GM21367 (cell line): ENCODE data around the gene NDUFC1.
"Not testable (repeated sequence)": the region's sequence is repeated elsewhere in the genome, so short reads cannot be mapped to it uniquely, and the experiment has no call there.

Source experiments
- ATAC-seq: cut with Tn5 transposase; IDR thresholded peaks from one replicate; pipeline ENCODE4 v1.9.1; 2021; ENCODE audit not compliant: unreplicated experiment

Gene NDUFC1

GRCh38 chr4:139301821-139302611 is at the start of gene NDUFC1:
Gene NDUFC1, minus strand, starts transcription at chr4:139302477. Its CDS starts 6,679 bp downstream, at chr4:139295798.
- peak; percentile 36 for ATAC-seq

GRCh38 chr4:139337612-139338011 is 35.3 kb upstream of the NDUFC1 start:
- no peak for ATAC-seq

- ATAC-seq = no peak
Observed at GRCh38 chr4:139333046-139333445, 30.8 kb upstream of the NDUFC1 start.

GRCh38 chr4:139331185-139331584 is 28.9 kb upstream of the NDUFC1 start:
- no peak for ATAC-seq

DNA sequence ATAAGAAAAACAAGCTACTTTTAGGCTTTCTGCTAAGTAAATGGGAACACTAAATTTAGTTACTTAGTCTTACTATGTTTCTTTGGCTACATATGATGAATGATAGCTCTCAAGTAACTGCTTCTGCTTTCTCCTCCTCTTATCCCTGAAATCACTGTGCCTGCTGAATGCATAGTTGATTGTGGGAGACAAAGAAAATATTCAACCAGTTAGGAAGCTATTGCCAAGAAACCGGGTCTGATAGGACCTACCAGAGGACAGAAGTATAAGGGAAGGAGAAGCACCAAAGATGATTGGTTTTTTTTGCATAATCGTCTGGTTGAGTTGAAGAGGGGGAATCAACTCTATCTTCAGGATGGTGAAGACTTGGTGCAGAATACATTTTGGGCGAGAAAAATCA is 28.0 kb upstream of the NDUFC1 start:
- ATAC-seq = no peak

- no peak for ATAC-seq
Observed at GRCh38 chr4:139329665-139330200, 27.5 kb upstream of the NDUFC1 start.

DNA sequence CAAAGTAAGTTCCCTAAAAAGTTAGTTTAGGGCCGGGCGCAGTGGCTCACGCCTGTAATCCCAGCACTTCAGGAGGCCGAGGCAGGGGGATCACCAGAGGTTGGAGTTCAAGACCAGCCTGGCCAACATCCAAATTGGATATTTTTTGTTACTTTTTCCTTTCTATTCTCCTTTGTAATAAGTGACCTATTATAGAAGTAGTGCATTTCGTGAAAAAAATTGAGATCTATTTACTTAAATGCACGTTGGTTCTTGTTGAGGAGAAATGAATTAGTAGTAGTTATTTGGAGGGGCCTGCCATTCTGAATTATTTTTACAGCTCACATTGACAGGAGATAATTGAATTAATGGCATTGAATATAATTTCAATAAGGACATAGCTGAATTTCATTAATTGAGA is 22.3 kb upstream of the NDUFC1 start:
- no peak for ATAC-seq

DNA sequence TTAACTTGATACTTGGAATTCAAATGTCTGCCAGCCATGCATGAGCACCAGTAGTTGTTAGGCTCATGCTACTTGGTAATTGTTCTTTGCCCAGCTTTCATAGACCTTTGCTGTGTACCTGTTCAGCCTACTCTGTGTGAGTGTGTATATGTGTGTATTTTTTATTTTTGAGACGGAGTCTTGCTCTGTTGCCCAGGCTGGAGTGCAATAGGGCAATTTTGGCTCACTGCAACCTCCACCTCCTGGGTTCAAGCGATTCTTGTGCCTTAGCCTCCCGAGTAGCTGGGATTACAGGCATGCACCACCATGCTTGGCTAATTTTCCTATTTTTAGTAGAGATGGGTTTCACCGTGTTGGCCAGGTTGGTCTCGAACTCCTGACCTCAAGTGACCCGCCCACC is 20.3 kb upstream of the NDUFC1 start:
- ATAC-seq = not testable (repeated sequence)

GRCh38 chr4:139322070-139322469 is 19.8 kb upstream of the NDUFC1 start:
- ATAC-seq = not testable (repeated sequence)

- no peak for ATAC-seq
Observed at GRCh38 chr4:139319571-139319970, 17.3 kb upstream of the NDUFC1 start.

DNA sequence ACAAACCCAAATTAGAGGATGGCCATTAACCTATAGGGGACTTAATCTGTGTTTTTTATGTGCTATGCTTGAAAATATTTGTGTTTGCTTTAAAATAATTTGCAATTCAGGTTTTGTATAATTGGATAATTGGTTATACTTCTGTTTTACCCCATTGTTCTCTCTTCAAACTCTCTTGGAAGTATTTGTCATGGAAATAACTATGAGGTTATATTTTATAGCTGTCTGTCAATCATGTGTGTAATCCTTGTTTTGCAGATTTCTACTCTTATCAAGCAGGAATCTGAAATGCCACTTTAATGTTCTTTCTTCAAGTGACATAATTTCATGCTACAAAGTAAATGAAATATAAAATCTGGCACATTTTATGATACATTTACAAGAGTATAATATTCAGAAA is 15.4 kb upstream of the NDUFC1 start:
- ATAC-seq = no peak

- no peak for ATAC-seq
Observed at GRCh38 chr4:139316733-139317132, 14.5 kb upstream of the NDUFC1 start.

DNA sequence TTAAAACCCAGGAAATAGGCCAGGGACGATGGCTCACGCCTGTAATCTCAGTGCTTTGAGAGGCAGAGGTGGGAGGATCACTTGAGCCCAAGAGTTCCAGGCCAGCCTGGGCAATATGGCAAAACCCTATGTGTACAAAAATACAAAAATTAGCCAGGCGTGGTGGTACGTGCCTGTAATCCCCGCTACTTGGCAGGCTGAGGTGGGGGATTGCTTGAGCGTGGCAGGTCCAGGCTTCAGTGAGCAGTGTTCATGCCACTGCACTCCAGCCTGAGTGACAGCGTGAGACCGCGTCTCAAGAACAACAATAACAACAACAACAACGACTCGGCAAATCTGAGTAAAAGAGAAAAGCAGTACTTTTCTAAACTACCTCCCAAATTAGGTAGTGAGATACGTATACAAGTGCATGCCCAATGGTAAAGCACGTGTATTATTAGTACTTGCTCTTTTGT is 13.0 kb upstream of the NDUFC1 start:
- peak; percentile 54 for ATAC-seq

DNA sequence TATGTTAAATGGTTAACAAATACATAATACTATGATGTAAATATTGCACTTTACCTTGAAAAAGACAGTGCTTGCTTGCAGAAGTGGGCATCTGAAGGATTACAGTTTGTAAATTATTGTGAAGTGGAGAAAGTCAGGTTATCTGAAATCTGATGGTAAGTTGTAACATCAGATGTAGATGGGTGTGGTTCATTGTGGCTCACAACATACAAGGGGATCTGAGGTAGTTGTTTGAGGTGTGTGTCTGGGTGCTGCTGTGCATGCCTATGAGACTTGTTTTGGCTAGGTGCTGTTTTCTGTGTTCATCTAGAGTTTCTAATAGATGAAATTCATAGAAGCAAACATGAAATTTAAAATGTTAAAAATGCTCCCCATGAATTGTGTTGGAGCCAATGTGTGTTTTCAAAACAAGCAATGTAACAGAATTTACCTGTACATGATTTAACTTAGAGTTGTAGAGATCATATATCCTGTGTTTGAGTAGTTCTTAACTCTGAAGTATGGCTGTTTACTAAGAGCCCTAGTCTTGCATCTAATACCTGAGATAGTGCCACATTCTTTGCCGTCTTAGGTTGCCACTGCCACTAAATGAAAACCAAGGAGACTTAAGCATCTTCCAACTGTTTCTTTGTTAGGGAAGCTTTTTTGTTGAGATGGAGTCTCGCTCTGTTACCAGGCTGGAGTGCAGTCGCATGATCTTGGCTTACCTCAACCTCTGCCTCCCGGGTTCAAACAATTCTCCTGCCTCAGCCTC is 11.9 kb upstream of the NDUFC1 start:
- no peak for ATAC-seq

- not testable (repeated sequence) for ATAC-seq
Observed at GRCh38 chr4:139313414-139313813, 11.1 kb upstream of the NDUFC1 start.

DNA sequence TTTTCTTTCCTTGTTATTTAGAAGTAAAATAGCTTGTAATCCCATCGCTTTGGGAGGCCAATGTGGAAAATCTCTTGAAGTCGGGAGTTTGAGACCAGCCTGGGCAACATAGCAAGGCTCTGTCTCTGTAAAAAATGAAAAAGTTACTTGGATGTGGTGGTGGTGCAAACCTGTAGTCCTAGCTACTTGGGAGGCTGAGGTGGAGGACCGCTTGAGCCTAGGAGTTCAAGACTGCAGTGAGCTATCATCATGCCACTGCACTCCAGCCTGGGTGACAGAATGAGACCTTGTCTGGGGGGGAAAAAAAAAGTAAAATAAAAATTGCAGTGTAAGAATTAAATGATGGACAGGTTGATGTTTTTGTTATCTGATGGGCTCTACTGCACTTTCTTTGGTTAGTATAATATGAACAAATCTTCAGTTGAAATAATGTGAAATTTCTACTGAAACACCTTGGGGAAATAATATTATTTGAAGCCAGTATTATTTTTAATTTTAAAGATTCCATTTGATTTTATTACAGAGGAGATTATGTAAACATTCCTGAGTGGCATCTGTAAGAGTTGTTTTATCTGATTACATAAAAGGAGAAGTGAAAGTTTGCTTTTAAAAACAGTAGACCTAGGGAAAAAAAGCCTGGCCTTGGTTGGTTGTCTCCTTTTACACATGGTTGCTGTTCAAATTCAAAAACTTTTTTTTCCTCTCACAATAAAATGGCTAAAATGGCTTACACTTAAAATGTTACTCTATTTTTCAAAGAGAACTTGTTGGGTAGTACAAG is 10.5 kb upstream of the NDUFC1 start:
- no peak for ATAC-seq

- no peak for ATAC-seq
Observed at GRCh38 chr4:139311909-139312308, 9.6 kb upstream of the NDUFC1 start.

GRCh38 chr4:139304920-139305319 is 2.6 kb upstream of the NDUFC1 start:
- no peak for ATAC-seq

- peak; percentile 84 for ATAC-seq
Observed at GRCh38 chr4:139301113-139301820, 1.0 kb downstream of the NDUFC1 start, which contains the start of gene NAA15. Gene NAA15, plus strand, starts transcription at chr4:139301505. Its CDS starts 273 bp downstream, at chr4:139301778.

- ATAC-seq = peak; percentile 10
Observed at GRCh38 chr4:139300431-139301112, 1.7 kb downstream of the NDUFC1 start.
